NCI-H524 (cell line): Measurements from ENCODE around the gene GSC2.
A peak's percentile ranks its signal among the peaks of the same experiment; 100 is the strongest.

Source experiments
- DNase-seq, 2 experiments: peaks; one replicate each; lab custom pipeline; 2025; lab: John Stamatoyannopoulos, UW

GSC2 gene

GRCh38 chr22:19119949-19120348 is 30.1 kb downstream of the GSC2 start:
- DNase-seq = no peak

GRCh38 chr22:19118329-19118880 is 31.7 kb downstream of the GSC2 start:
- DNase-seq = no peak

DNA sequence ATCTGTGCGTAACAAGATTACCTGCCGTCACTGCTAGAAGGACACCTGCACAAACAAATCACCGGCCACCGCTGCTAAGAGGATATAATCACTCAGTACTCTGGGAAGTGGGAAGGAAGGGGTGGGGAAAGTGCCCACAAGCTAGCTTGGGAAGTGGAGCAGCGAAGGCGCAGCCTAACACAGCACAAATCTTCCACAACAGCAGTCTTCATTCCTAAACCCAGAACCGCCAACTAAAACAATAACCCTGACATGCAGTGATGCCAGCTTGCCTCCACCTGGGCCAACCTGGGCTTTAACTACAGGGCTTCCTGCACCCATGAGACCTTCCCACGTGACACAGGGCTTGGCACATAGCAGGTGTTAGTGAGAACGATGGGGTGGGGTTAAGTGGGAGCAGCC is 33.0 kb downstream of the GSC2 start:
- DNase-seq = no peak

DNA sequence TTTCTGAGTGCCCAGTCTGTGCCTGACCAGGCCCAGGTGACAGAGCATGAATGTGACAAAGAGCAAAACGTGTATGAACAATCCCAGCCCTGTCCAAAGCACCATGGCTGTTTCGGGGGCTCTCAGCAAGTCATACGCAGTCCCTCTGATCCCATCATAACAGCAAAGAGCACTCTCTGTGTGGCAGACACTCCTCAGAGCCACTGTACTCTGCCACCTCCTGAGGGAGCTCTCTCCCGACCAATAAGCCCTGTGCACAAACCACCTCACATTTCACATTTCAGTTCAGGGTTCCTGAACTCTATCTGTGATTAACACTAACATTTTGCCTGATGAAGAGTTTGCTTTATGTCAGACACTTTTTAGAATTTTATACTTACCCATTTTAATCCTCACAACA is 34.5 kb downstream of the GSC2 start:
- DNase-seq = peak in 1 of 2 experiments; percentile 36

GRCh38 chr22:19114984-19115552 is 35.0 kb downstream of the GSC2 start:
- no peak for DNase-seq

DNA sequence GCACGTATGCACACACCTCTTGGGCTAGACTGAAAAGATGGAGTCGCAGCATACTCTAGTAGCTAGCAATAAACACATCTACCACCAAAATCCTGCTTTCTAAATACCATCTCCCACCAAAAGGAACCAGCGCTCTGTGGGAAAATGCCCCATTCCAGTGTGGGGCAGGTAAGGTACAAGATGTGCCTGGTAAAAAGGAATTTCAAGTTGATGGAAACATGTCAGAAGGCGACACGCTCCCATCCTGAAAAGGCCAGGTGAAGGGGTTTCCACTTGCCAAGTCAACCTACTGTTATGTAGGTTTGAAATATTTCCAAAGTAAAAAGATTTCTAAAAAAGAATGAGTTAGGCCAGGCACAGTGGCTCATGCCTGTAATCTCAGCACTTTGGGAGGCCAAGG is 36.7 kb downstream of the GSC2 start:
- no peak for DNase-seq

- no peak for DNase-seq
Measured at GRCh38 chr22:19111584-19111983, 38.5 kb downstream of the GSC2 start.

DNA sequence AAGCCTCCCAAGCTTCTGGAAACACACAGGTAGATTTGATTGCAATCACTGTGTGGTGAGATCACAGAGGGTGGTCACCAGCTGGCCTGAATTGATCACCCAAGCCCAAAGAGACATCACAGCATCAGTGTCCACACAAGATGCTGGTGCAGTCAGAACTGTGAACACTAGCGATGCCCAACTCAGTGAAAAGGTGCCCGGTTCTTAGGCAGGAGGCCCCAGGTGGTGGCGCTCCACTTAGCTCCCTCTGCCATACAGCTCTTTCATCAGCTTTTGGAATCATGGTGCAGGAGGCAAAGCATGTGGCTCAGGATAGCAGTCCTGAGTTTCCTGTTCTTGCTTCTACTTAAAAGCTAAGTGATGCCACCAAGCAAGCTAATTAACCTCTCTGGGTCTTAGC is 39.0 kb downstream of the GSC2 start:
- peak in 1 of 2 experiments; percentile 35 for DNase-seq

GRCh38 chr22:19110646-19111045 is 39.4 kb downstream of the GSC2 start:
- DNase-seq = no peak

GRCh38 chr22:19110064-19110458 is 40.0 kb downstream of the GSC2 start:
- DNase-seq = no peak

- no peak for DNase-seq
Measured at GRCh38 chr22:19109198-19110063, 40.7 kb downstream of the GSC2 start.

- no peak for DNase-seq
Measured at GRCh38 chr22:19108807-19109197, 41.3 kb downstream of the GSC2 start.

DNA sequence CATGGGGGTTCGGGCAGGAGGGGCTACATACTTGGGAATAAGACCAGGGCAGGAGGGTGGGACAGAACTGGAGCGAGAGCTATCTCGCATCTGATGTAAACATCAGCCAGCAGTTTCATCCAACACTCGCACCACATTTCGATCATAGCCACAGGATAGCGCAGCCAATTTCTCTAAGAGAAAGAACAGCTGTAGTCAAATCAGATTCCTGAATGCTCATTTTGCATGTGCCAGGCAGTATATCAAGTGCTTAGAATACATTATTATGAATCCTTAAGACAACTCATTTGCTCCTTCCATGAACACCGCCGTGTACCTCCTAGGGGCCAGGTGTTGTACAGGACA is 42.4 kb downstream of the GSC2 start:
- DNase-seq = no peak

GRCh38 chr22:19106886-19107729 is 43.0 kb downstream of the GSC2 start:
- no peak for DNase-seq

- peak in 1 of 2 experiments; percentile 31 for DNase-seq
Measured at GRCh38 chr22:19105867-19106802, 44.0 kb downstream of the GSC2 start.

DNA sequence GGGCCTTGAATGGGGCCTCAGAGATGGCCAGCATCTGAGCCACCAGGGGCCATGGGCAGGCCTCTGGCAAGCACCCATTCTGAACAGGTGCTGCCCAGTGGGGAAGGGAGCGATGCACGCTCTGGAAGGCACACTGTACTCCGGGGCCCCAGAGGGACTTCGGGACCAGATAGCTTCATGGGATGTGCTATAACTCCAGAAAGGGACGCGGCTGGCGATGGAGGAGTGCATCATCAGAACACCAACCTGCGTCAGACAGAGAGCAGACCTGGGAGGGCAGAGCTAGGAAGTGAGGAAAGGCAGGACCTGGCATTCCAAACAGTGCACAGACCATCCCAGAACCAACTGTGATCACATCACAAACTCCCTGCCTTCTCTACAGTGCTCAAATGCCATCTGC is 44.6 kb downstream of the GSC2 start:
- no peak for DNase-seq

DNA sequence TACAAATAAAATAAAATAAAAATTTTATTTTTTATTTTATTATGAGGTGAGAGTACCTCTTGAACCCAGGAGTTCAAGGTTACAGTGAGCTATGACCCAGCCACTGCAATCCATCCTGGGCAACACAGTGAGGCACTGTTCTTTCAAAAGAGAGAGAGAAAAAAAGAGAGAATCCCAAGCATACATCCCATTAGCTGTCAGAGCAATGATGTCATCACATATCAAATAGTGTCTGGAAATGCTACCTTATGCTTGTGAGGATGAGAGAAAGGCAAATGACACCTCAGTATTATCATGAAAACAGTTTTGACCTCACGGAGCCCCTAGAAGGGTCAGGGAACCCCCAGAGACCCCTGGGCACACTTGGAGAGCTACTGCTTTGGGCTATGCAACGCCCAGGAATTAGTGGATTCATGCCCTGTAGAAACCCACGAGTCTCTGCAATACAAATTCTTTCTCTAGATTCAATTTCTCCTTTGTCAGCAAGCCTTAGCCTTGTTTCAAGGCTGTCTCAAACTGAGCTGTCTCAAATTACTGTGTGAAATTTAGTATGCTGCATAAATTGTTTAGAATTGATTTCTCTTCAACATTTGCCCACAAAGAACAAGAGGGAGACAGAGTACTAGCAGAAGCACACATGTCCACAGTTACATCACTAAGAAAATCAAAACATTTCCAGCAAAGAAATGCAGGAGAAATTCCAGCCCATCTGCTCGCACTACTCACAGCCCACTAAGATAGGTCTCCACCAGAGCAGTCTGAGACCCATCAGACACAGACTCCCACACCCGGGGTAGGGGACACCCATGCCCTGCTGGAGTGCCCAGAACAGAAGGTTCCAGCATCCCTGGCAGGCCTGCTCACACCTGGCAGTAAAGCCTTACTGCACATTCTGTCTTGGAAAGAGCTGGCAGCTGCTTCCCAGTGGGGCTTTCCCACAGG is 45.9 kb downstream of the GSC2 start:
- DNase-seq = peak in 1 of 2 experiments; percentile 27

- DNase-seq = peak; percentile 69 to 83
Measured at GRCh38 chr22:19098157-19098556, 51.9 kb downstream of the GSC2 start.

GRCh38 chr22:19097518-19097917 is 52.6 kb downstream of the GSC2 start:
- DNase-seq = peak; percentile 97 to 99
